ENCODE results near the gene PRLHR. TPM values are rescaled to one million over a fixed set of nuclear protein-coding genes. Genes with fewer than 3 reads are reported as not detected.

Gene PRLHR
- total RNA-seq, 1 donor from 2014 or later, result not detected

GRCh38 chr10:118633786-118634185 is 38.3 kb upstream of the PRLHR start:
- CTCF ChIA-PET, result no interaction called here
- Mint-ChIP-seq H3K27ac (no peak overlapping the region), H3K27me3 (peaks cover 26% of the 10 kb centered on the region), H3K9me3 (no peaks in the 10 kb centered on the region), H3K4me1 (no peaks in the 10 kb centered on the region), H3K4me3 (no peak overlapping the region), H3K36me3 (ENCODE audit: low read depth) (no peaks in the 10 kb centered on the region)
- no peak for DNase-seq
- POLR2A ChIA-PET, result no interaction called here
- ATAC-seq (ENCODE audit: low read depth), result no peak
- TF ChIP-seq CTCF (IDR thresholded peaks at IDR 0.05), result no peak
- intact Hi-C loops (cut with micrococcal nuclease), result no loop called here

- no peak for TF ChIP-seq CTCF (IDR thresholded peaks at IDR 0.05)
- POLR2A ChIA-PET, result no interaction called here
- ATAC-seq (ENCODE audit: low read depth) (no peak), DNase-seq (no peak)
- intact Hi-C loops (cut with micrococcal nuclease), result no loop called here
- CTCF ChIA-PET, result no interaction called here
- Mint-ChIP-seq H3K27me3 (peaks cover 30% of the 10 kb centered on the region), H3K36me3 (ENCODE audit: low read depth) (no peaks in the 10 kb centered on the region), H3K9me3 (no peaks in the 10 kb centered on the region), H3K4me3 (no peak overlapping the region), H3K27ac (no peak overlapping the region), H3K4me1 (no peaks in the 10 kb centered on the region)
Observed at GRCh38 chr10:118629211-118629610, 33.8 kb upstream of the PRLHR start.

- intact Hi-C loops (cut with micrococcal nuclease), result no loop called here
- POLR2A ChIA-PET, result no interaction called here
- no peak for TF ChIP-seq CTCF (IDR thresholded peaks at IDR 0.05)
- no peaks in the 10 kb centered on the region for H3K9me3 Mint-ChIP-seq
- ATAC-seq (ENCODE audit: low read depth), result no peak
- H3K27me3 Mint-ChIP-seq, result peaks cover 32% of the 10 kb centered on the region
- H3K4me1 Mint-ChIP-seq, result no peaks in the 10 kb centered on the region
- no peak overlapping the region for H3K27ac Mint-ChIP-seq
- no peak overlapping the region for H3K4me3 Mint-ChIP-seq
- H3K36me3 Mint-ChIP-seq (ENCODE audit: low read depth), result no peaks in the 10 kb centered on the region
- DNase-seq, result no peak
- CTCF ChIA-PET, result no interaction called here
Observed at GRCh38 chr10:118628397-118628796, 32.9 kb upstream of the PRLHR start.

- H3K27ac Mint-ChIP-seq, result no peak overlapping the region
- no peaks in the 10 kb centered on the region for H3K36me3 Mint-ChIP-seq (ENCODE audit: low read depth)
- no peak for TF ChIP-seq CTCF (IDR thresholded peaks at IDR 0.05)
- no peaks in the 10 kb centered on the region for H3K4me1 Mint-ChIP-seq
- peaks cover 30% of the 10 kb centered on the region for H3K27me3 Mint-ChIP-seq
- H3K4me3 Mint-ChIP-seq, result no peak overlapping the region
- intact Hi-C loops (cut with micrococcal nuclease), result no loop called here
- ChIA-PET POLR2A (no interaction called here), CTCF (no interaction called here)
- ATAC-seq (ENCODE audit: low read depth), result no peak
- no peak for DNase-seq
- no peaks in the 10 kb centered on the region for H3K9me3 Mint-ChIP-seq
Observed at GRCh38 chr10:118626953-118627352, 31.5 kb upstream of the PRLHR start.

GRCh38 chr10:118625504-118625903 is 30.1 kb upstream of the PRLHR start:
- TF ChIP-seq CTCF (IDR thresholded peaks at IDR 0.05), result no peak
- H3K27ac Mint-ChIP-seq, result no peak overlapping the region
- H3K9me3 Mint-ChIP-seq, result no peaks in the 10 kb centered on the region
- DNase-seq (no peak), ATAC-seq (ENCODE audit: low read depth) (no peak)
- peaks cover 34% of the 10 kb centered on the region for H3K27me3 Mint-ChIP-seq
- no peak overlapping the region for H3K4me3 Mint-ChIP-seq
- no peaks in the 10 kb centered on the region for H3K36me3 Mint-ChIP-seq (ENCODE audit: low read depth)
- intact Hi-C loops (cut with micrococcal nuclease), result no loop called here
- ChIA-PET POLR2A (no interaction called here), CTCF (no interaction called here)
- H3K4me1 Mint-ChIP-seq, result no peaks in the 10 kb centered on the region
